Measurements from ENCODE around the gene TMED9.

TMED9 gene

DNA sequence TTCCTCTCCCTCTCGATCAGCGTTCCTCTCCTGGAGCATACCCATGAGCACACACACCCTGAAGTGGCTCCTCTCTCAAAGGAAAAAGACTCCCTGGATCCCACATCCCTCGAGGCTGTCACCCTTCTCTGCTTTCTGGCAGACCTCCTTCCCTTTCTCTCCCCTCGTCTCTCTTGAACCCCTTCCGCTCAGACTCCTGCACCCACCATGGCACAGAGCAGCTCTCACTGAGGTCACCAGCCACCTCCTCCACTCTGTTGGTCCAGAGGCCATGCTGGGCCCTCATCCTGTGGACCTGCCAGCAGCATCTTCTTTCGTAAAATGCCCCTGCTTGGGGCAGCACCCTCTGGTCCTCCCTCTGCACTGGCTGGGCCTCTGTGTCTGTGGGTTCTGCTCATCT lies 13.7 kb downstream of the TMED9 start:
- CTCF ChIA-PET = interaction anchor here (1.2 kb wide), 1 partner anchor 13 kb away, joined by 3 read pairs; no protein-coding TSS in a partner anchor
- no peak overlapping the region for H3K4me3 Mint-ChIP-seq
- no peaks in the 10 kb centered on the region for H3K9me3 Mint-ChIP-seq
- H3K4me1 Mint-ChIP-seq = peaks cover 17% of the 10 kb centered on the region
- no peaks in the 10 kb centered on the region for H3K27me3 Mint-ChIP-seq
- DNase-seq = no peak
- peak overlapping the region; percentile 50 for H3K27ac Mint-ChIP-seq
- no peaks in the 10 kb centered on the region for H3K36me3 Mint-ChIP-seq

GRCh38 chr5:177606071-177607051 lies 14.4 kb downstream of the TMED9 start:
- Mint-ChIP-seq H3K9me3 (no peaks in the 10 kb centered on the region), H3K4me3 (no peak overlapping the region), H3K36me3 (no peaks in the 10 kb centered on the region), H3K4me1 (peaks cover 10% of the 10 kb centered on the region), H3K27ac (peak overlapping the region; percentile 28), H3K27me3 (no peaks in the 10 kb centered on the region)
- no peak for DNase-seq
- CTCF ChIA-PET = interaction anchor here (1.2 to 1.8 kb wide), 2 partner anchors 13 to 14 kb away, joined by 3 to 11 read pairs; partner anchors contain the start of gene TMED9

GRCh38 chr5:177607115-177607451 lies 15.1 kb downstream of the TMED9 start:
- CTCF ChIA-PET = interaction anchor here (0.6 to 1.8 kb wide), 3 partner anchors 14 to 471 kb away, joined by 3 to 11 read pairs (median 4); partner anchors contain the start of gene TMED9
- Mint-ChIP-seq H3K27me3 (no peaks in the 10 kb centered on the region), H3K4me1 (peaks cover 7% of the 10 kb centered on the region), H3K4me3 (no peak overlapping the region), H3K9me3 (no peaks in the 10 kb centered on the region), H3K27ac (peak overlapping the region; percentile 60), H3K36me3 (peaks cover under 1% of the 10 kb centered on the region)
- DNase-seq = no peak

DNA sequence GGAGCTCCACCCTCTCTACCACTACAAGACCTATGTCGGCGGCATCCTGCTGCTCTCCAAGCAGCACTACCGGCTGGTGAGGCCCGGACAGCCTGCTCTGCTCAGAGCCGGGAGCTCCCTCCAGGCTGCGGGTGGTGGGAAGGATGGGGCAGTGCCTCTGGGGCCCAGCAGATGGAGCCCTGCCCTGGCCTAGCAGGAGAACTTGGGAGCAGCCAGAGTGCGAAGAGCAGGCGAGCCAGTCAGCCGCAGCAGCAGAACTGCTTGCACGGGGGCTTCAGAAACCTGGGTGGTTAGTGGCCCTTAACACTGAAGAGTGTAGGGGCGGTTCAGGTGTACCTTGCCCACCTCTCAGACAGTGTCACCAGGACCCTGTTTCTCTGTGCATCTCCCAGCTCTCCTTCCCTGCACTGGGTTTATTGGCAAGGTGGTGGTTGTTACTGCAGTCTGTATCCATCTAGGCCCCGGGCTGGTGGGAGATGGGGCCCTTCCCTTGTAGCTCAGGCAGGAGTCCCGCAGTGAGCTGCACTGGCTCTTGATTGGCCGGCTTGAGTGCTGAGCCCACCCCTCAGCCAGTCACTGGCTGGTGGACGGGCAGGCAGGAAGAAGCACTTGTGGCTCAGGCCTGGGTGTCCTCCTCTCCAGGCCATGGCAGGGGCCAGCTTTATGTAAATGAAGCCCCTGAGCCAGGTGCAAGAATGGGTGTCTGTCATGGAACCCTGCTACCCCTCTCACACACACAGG lies 15.6 kb downstream of the TMED9 start:
- H3K9me3 Mint-ChIP-seq = no peaks in the 10 kb centered on the region
- CTCF ChIA-PET = interaction anchor here (0.6 to 1.8 kb wide), 3 partner anchors 15 to 470 kb away, joined by 3 to 11 read pairs (median 4); partner anchors contain the start of gene TMED9
- peaks cover 2% of the 10 kb centered on the region for H3K4me1 Mint-ChIP-seq
- peak overlapping the region; percentile 60 for H3K27ac Mint-ChIP-seq
- H3K36me3 Mint-ChIP-seq = peaks cover 3% of the 10 kb centered on the region
- H3K27me3 Mint-ChIP-seq = no peaks in the 10 kb centered on the region
- peak; percentile 81 for DNase-seq
- H3K4me3 Mint-ChIP-seq = no peak overlapping the region

GRCh38 chr5:177608243-177609075 lies 16.5 kb downstream of the TMED9 start:
- Mint-ChIP-seq H3K27me3 (no peaks in the 10 kb centered on the region), H3K36me3 (peaks cover 3% of the 10 kb centered on the region), H3K9me3 (no peaks in the 10 kb centered on the region), H3K27ac (no peak overlapping the region), H3K4me3 (no peak overlapping the region), H3K4me1 (peaks cover 2% of the 10 kb centered on the region)
- DNase-seq = no peak
- CTCF ChIA-PET = interaction anchor here (1.1 to 1.8 kb wide), 2 partner anchors 16 to 454 kb away, joined by 4 to 11 read pairs; partner anchors contain the start of gene TMED9

DNA sequence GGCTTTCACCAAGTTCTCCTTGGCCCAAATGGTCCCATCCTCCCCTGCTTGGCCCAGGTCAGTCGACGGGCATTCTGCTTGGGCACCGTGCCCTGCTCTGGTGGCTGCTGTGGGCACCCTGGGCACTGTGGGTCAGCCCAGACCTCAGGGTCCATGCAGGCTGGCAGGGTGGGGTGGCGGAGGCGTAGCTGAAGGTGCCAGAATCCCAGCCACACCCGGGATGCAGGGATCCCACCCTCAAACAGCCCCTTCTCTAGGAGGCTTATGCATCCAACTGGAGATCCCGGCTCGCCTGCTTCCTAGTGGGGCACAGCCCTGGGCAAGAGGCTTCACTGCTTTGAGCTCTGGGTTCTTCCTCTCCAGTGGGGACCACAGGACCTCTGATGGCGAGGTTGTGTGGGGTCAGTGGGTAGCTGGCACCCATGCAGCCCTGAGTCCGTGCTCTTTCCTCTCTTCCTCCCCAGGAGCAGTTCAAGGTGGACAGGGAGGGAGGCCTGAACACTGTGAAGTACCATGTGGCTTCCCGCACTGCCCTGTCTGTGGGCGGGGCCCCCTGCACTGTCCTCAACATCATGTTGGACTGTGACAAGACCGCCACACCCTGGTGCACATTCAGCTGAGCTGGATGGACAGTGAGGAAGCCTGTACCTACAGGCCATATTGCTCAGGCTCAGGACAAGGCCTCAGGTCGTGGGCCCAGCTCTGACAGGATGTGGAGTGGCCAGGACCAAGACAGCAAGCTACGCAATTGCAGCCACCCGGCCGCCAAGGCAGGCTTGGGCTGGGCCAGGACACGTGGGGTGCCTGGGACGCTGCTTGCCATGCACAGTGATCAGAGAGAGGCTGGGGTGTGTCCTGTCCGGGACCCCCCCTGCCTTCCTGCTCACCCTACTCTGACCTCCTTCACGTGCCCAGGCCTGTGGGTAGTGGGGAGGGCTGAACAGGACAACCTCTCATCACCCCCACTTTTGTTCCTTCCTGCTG lies 17.4 kb downstream of the TMED9 start:
- DNase-seq = no peak
- Mint-ChIP-seq H3K4me1 (peaks cover 2% of the 10 kb centered on the region), H3K36me3 (peaks cover 3% of the 10 kb centered on the region), H3K9me3 (no peaks in the 10 kb centered on the region), H3K4me3 (no peak overlapping the region), H3K27ac (no peak overlapping the region), H3K27me3 (no peaks in the 10 kb centered on the region)
- CTCF ChIA-PET = no interaction called here

GRCh38 chr5:177610131-177610769 lies 18.2 kb downstream of the TMED9 start:
- Mint-ChIP-seq H3K4me3 (no peak overlapping the region), H3K27me3 (no peaks in the 10 kb centered on the region), H3K9me3 (no peaks in the 10 kb centered on the region), H3K4me1 (peaks cover 2% of the 10 kb centered on the region), H3K27ac (peak overlapping the region; percentile 37), H3K36me3 (peaks cover 3% of the 10 kb centered on the region)
- no peak for DNase-seq
- CTCF ChIA-PET = interaction anchor here (1.4 kb wide), 1 partner anchor 8 kb away, joined by 4 read pairs; no protein-coding TSS in a partner anchor

GRCh38 chr5:177610770-177611445 lies 18.9 kb downstream of the TMED9 start:
- Mint-ChIP-seq H3K9me3 (no peaks in the 10 kb centered on the region), H3K27me3 (no peaks in the 10 kb centered on the region), H3K36me3 (peaks cover 7% of the 10 kb centered on the region), H3K4me3 (no peak overlapping the region), H3K27ac (no peak overlapping the region), H3K4me1 (peaks cover 2% of the 10 kb centered on the region)
- CTCF ChIA-PET = interaction anchor here (1.4 kb wide), 1 partner anchor 8 kb away, joined by 4 read pairs; no protein-coding TSS in a partner anchor
- no peak for DNase-seq

- H3K9me3 Mint-ChIP-seq = no peaks in the 10 kb centered on the region
- CTCF ChIA-PET = interaction anchor here (1.4 kb wide), 1 partner anchor 9 kb away, joined by 4 read pairs; no protein-coding TSS in a partner anchor
- H3K4me1 Mint-ChIP-seq = peaks cover 2% of the 10 kb centered on the region
- H3K27ac Mint-ChIP-seq = peak overlapping the region; percentile 60
- no peak for DNase-seq
- H3K4me3 Mint-ChIP-seq = no peak overlapping the region
- no peaks in the 10 kb centered on the region for H3K27me3 Mint-ChIP-seq
- H3K36me3 Mint-ChIP-seq = peaks cover 14% of the 10 kb centered on the region
Observed at GRCh38 chr5:177611446-177612214, 19.6 kb downstream of the TMED9 start.

GRCh38 chr5:177612215-177612673 lies 20.2 kb downstream of the TMED9 start:
- CTCF ChIA-PET = no interaction called here
- no peaks in the 10 kb centered on the region for H3K27me3 Mint-ChIP-seq
- no peaks in the 10 kb centered on the region for H3K9me3 Mint-ChIP-seq
- H3K4me1 Mint-ChIP-seq = peaks cover 2% of the 10 kb centered on the region
- DNase-seq = no peak
- H3K27ac Mint-ChIP-seq = peak overlapping the region; percentile 60
- no peak overlapping the region for H3K4me3 Mint-ChIP-seq
- H3K36me3 Mint-ChIP-seq = peaks cover 14% of the 10 kb centered on the region

GRCh38 chr5:177620560-177620959 lies 28.6 kb downstream of the TMED9 start:
- Mint-ChIP-seq H3K27ac (no peak overlapping the region), H3K27me3 (no peaks in the 10 kb centered on the region), H3K36me3 (peaks cover 67% of the 10 kb centered on the region), H3K4me1 (no peaks in the 10 kb centered on the region), H3K4me3 (no peak overlapping the region), H3K9me3 (peaks cover 2% of the 10 kb centered on the region)
- CTCF ChIA-PET = no interaction called here
- no peak for DNase-seq
